HG02642 (cell line): ENCODE results near the gene PTGER2.

ENCODE experiments used
- ATAC-seq: cut with Tn5 transposase; IDR thresholded peaks from one replicate; pipeline ENCODE4 v1.9.1; 2021; ENCODE audit warnings: mild to moderate bottlenecking; ENCODE audit not compliant: unreplicated experiment, poor library complexity

PTGER2 gene, protein sequence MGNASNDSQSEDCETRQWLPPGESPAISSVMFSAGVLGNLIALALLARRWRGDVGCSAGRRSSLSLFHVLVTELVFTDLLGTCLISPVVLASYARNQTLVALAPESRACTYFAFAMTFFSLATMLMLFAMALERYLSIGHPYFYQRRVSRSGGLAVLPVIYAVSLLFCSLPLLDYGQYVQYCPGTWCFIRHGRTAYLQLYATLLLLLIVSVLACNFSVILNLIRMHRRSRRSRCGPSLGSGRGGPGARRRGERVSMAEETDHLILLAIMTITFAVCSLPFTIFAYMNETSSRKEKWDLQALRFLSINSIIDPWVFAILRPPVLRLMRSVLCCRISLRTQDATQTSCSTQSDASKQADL

GRCh38 chr14:52313903-52314594 is at the start of gene PTGER2:
Gene PTGER2, plus strand, starts transcription at chr14:52314312. Its CDS starts 237 bp downstream, at chr14:52314549.
- ATAC-seq = peak; percentile 62

GRCh38 chr14:52265253-52265652 is 48.9 kb upstream of the PTGER2 start:
- no peak for ATAC-seq

DNA sequence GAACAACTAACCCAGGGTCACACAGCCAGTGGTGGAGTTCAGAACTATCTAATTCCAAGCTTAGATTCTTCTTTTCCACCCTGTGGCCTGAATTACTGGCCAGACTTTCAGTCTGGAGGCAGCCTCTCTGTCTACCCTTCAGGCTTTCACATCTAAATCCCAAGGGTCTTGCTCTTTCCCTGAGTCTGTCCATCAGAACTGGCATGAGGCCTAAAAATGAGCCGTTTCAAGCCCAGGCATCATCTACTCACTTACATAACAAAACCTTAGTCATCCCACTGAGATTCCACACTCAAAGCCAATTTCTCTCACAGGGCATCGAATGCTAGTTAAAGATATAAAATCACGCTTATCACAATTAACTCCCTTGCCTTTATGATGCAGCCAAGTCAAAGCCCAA is 47.9 kb upstream of the PTGER2 start:
- no peak for ATAC-seq

DNA sequence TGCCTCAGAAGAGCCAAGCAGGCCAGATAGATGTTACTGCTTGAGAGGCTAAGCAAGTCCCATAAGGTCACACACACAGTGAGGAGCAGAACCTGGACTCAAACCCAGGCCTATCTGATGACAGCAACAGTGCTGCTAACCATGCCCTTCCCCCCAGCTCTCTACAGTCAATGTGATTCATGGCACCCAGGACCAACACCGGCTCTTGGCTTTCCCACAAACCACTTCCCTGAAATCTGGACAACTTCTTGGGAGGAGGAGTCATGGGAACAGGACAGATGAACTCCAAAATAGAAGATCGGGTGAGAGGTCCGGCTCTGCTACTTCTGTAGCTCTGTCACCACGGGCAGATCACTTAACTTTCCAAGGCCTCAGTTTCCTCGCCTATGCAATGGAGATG is 47.3 kb upstream of the PTGER2 start:
- no peak for ATAC-seq

DNA sequence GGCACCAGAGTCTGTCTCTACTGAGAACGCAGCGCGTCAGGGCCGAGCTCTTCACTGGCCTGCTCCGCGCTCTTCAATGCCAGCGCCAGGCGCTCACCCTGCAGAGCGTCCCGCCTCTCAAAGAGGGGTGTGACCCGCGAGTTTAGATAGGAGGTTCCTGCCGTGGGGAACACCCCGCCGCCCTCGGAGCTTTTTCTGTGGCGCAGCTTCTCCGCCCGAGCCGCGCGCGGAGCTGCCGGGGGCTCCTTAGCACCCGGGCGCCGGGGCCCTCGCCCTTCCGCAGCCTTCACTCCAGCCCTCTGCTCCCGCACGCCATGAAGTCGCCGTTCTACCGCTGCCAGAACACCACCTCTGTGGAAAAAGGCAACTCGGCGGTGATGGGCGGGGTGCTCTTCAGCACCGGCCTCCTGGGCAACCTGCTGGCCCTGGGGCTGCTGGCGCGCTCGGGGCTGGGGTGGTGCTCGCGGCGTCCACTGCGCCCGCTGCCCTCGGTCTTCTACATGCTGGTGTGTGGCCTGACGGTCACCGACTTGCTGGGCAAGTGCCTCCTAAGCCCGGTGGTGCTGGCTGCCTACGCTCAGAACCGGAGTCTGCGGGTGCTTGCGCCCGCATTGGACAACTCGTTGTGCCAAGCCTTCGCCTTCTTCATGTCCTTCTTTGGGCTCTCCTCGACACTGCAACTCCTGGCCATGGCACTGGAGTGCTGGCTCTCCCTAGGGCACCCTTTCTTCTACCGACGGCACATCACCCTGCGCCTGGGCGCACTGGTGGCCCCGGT is 46.4 kb upstream of the PTGER2 start, which contains the start of gene PTGDR:
Gene PTGDR, plus strand, starts transcription at position 198 of the 778 bp plus-strand sequence. Its CDS starts 117 bp downstream, at position 315.
- no peak for ATAC-seq

DNA sequence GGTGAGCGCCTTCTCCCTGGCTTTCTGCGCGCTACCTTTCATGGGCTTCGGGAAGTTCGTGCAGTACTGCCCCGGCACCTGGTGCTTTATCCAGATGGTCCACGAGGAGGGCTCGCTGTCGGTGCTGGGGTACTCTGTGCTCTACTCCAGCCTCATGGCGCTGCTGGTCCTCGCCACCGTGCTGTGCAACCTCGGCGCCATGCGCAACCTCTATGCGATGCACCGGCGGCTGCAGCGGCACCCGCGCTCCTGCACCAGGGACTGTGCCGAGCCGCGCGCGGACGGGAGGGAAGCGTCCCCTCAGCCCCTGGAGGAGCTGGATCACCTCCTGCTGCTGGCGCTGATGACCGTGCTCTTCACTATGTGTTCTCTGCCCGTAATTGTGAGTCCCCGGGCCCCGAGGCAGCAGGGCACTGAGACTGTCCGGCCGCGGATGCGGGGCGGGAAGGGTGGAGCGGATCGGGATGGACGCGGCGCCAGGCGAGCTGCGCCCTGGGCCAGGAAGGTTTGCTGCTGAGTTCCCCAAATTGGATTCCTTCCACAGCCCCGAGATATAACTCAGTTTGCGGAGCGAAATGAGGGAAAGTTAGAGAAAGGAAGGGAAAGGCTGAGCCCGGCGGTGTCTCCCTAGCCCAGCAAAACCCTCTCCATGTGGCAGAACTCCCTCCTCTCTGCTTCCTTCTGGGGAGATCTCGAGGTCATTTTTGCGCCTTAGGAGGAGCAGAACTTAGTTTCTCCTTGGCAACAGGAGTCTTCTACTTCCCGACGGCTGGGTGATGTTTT is 45.6 kb upstream of the PTGER2 start:
- ATAC-seq = no peak

- no peak for ATAC-seq
Observed at GRCh38 chr14:52269100-52269499, 45.0 kb upstream of the PTGER2 start.

GRCh38 chr14:52269982-52270381 is 44.1 kb upstream of the PTGER2 start:
- no peak for ATAC-seq

- no peak for ATAC-seq
Observed at GRCh38 chr14:52271538-52271937, 42.6 kb upstream of the PTGER2 start.

DNA sequence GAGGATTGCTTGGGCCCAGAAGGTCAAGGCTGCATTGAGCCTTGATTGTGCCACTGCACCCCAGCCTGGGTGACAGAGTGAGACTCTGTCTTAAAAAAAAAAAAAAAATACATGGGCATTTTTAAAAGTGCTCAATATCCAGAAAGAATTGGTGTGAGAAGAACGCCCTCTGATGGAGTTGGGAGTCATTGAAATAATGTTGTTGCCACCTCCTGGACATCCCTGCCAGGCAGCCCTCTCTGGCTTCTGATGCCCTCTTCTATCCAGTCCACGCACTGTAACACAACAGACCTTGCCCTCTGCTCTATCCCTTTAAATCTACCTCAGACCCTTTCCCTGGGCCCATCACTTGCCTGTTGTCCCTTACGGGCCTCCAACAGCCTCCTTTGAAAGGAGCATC is 41.7 kb upstream of the PTGER2 start:
- no peak for ATAC-seq

DNA sequence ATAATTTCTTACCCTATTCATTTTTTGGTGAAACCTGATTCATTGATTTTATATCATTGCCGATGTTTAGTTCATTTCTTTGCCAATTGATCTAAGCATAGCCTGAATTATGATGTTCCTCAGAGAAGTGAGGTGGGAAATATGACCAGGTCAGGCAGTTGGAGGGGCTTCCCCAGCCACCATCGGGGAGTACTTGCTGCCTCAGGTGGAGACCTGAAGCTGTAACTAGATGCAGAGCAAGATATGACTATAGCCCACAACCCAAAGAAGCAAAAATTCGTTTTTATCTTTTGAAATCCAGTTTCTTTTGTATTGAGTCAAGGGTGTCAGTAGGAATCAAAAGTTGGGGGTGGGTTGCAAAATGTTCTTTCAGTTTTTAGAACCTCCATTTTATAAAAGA is 38.7 kb upstream of the PTGER2 start:
- no peak for ATAC-seq

DNA sequence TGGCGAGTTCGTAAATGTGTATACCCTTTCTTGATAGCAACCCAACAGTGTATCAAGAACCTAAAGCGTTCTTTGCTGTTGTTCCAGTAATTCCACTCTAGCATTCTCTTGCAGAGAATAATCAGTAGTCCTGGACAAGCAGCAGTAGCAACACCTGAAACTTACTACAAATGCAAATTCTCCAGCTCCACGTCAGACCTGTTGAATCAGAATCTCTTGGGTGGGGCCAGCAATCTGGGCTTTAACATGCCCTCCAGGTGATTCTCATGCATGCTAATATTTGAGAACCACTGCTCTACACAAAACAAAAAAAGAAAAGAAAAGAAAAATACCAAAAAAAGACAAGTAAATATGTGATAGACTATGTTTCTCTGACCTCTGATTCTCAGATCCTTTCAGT is 36.6 kb upstream of the PTGER2 start:
- ATAC-seq = no peak

- no peak for ATAC-seq
Observed at GRCh38 chr14:52279408-52279807, 34.7 kb upstream of the PTGER2 start.

DNA sequence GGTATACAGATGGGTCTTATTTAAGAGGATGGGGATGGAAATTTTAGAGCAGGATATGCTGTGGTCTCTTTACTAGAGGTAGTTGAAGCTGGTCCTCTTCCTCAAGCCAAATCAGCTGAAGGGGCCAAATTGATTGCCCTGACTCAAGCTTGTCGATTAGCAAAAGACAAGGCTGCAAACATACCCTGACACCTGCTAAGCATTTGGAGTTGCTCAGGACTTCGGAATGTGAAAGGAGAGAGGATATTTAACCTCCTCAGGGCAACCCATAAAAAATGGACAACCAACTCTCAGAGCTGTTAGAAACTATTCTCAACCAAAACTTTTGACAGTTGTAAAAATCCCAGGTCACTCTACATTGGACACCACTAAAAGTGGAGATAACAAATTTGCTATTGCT is 31.0 kb upstream of the PTGER2 start:
- no peak for ATAC-seq

DNA sequence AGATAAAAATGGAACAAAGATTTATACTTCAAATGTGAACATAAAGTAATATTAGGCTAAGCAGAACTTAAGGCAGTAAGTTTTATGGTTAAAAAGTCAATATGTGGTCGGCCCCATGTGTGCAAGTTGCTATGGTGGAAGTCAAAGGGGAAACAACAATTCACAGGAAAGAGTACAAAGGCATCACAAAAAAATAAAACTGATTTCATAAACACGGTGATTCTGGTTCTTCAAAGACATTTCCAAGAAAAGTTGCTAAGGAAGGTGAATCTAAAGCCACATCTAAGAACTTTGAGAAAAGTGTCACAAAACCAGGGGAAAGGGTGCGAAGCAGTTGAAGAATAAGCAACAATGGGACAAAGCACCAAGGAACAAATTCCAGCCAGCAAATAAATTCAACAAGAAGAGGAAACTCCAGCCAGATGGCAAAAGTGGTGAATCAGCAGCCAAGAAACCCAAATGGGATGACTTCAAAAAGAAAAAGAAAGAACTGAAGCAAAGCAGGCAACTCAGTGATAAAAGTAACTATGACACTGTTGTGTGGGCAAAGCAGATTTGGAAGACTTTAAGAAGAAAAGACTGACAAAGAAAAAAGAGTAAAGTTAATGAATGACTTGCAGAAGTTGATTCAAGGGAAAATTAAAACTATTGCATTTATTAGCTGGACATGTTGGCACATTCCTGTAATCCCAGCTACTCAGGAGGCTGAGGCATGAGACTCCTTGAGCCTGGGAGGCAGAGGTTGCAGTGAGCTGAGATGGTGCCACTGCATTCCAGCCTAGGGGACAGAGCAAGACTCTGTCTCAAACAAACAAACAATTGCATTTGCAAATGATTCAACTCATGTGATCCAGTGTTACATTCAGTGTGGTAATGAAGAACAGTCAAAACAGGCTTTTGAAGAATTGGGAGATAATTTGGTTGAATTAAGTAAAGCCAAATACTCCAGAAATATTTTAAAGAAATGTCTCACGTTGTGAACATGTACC is 27.2 kb upstream of the PTGER2 start:
- ATAC-seq = no peak

DNA sequence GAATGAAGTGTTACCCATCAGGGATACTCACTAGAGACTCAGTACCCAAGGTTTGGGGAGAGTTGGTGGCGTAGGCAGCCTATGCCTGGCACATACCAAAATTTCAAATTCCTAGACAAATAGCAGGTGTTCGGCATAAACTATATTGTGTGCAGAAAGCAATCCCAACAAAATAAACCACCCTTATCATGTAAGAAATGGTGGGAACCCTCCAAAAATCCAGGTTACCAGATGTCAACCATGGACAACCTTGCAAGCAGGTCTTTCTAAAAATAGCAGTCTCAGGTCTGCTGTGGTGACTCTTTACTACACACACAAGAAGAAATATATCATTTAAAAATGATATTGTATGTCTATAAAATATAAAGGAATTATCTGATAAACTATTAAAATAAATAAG is 17.7 kb upstream of the PTGER2 start:
- ATAC-seq = no peak

DNA sequence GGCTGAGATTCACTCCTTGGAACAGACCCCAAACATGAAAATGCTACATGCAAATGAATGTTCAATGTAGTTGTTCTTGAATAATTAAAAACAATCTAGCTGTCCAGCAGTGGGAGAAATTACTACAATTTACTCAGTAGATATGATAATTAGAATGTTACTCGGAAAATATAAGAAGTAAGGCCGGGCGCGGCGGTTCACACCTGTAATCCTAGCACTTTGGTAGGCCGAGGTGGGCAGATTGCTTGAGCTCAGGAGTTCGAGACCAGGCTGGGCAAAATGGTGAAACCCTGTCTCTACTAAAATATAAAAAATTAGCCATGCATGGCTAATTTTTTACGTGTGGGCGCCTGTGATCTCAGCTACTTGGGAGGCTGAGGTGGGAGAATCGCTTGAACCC is 15.3 kb upstream of the PTGER2 start:
- no peak for ATAC-seq

GRCh38 chr14:52299692-52300278 is 14.3 kb upstream of the PTGER2 start:
- ATAC-seq = no peak

GRCh38 chr14:52303236-52303635 is 10.9 kb upstream of the PTGER2 start:
- no peak for ATAC-seq
